ENCODE measurements around the gene MRPL38. TPM values are rescaled to one million over a fixed set of nuclear protein-coding genes. Genes with fewer than 3 reads are reported as not detected.

MRPL38 gene
- total and polyA plus RNA-seq, 2 of the 8 experiments (the other 6 are each of a cell fraction or from before 2014, with no cell fraction given): 78.4 to 125 TPM

GRCh38 chr17:75856062-75856756, 48.5 kb downstream of the MRPL38 start (continued):
- TF ChIP-seq CTCF (IDR thresholded peaks at IDR 0.05; ENCODE audit: control extremely low read depth in 1 of 3, insufficient read depth in 1 of 3, low read depth in 1 of 3, low read length in 3 of 3) (peak in 2 of 3 experiments; percentile 48 to 61; a peak in 3 of 4 replicates), ASH2L (IDR thresholded peaks at IDR 0.05; ENCODE audit: low read length) (peak; percentile 81), NANOG (IDR thresholded peaks at IDR 0.05; ENCODE audit: insufficient read depth, low read depth, low read length, poor library complexity, severe bottlenecking) (no peak), MAX (IDR thresholded peaks at IDR 0.05) (peak; percentile 60), KDM4A (IDR thresholded peaks at IDR 0.05; ENCODE audit: low read depth, low read length, severe bottlenecking) (peak; percentile 47), TAF1 (IDR thresholded peaks at IDR 0.05; ENCODE audit: low read depth, low read length) (no peak), JUND (IDR thresholded peaks at IDR 0.05; ENCODE audit: low read length) (no peak), BRCA1 (IDR thresholded peaks at IDR 0.05; ENCODE audit: low read depth, low read length) (no peak), SAP30 (IDR thresholded peaks at IDR 0.05; ENCODE audit: insufficient read depth, insufficient replicate concordance, low read length) (peak; percentile 95), HDAC2 (IDR thresholded peaks at IDR 0.05; ENCODE audit: borderline replicate concordance in 1 of 2, low read depth in 2 of 2, low read length in 2 of 2) (peak; percentile 6 to 98; a peak in 1 of 4 replicates)
